Glomerular visceral epithelial cell (primary cell): ENCODE results near the gene UBE4B.
A peak's percentile ranks its signal among the peaks of the same experiment; 100 is the strongest.
"Not testable (repeated sequence)": the region's sequence is repeated elsewhere in the genome, so short reads cannot be mapped to it uniquely, and the experiment has no call there.

ENCODE experiments used
- DNase-seq: peaks from one replicate; pipeline ENCODE4 v3.0.0-alpha.2; 2016; ENCODE audit errors: extremely low spot score

The UBE4B gene

GRCh38 chr1:10210841-10211804 lies 178.4 kb downstream of the UBE4B start:
- peak; percentile 85 for DNase-seq

- DNase-seq: peak; percentile 52
These were observed 179.2 kb downstream of the UBE4B start for GRCh38 chr1:10211805-10212410.

GRCh38 chr1:10212476-10212875 lies 179.7 kb downstream of the UBE4B start:
- DNase-seq: no peak

GRCh38 chr1:10213186-10213705 lies 180.5 kb downstream of the UBE4B start:
- DNase-seq: no peak

- no peak for DNase-seq
These were observed 183.5 kb downstream of the UBE4B start for GRCh38 chr1:10216090-10216749.

GRCh38 chr1:10217748-10218441 lies 185.1 kb downstream of the UBE4B start:
- peak; percentile 64 for DNase-seq

GRCh38 chr1:10220200-10220599 lies 187.4 kb downstream of the UBE4B start:
- DNase-seq: no peak

- not testable (repeated sequence) for DNase-seq
These were observed 187.9 kb downstream of the UBE4B start for GRCh38 chr1:10220657-10221056.

GRCh38 chr1:10225573-10225972 lies 192.8 kb downstream of the UBE4B start:
- peak; percentile 47 for DNase-seq

GRCh38 chr1:10228528-10228927 lies 195.8 kb downstream of the UBE4B start:
- no peak for DNase-seq

GRCh38 chr1:10229903-10230302 lies 197.1 kb downstream of the UBE4B start:
- no peak for DNase-seq
